Kidney (tissue), 14 donors: ENCODE measurements around the gene CAMLG. TPM values are rescaled to one million over a fixed set of nuclear protein-coding genes. Genes with fewer than 3 reads are reported as not detected.

Source experiments
- DNase-seq, 5 donors: peaks; one replicate each; pipeline ENCODE4 v3.0.0-alpha.2; 2013 to 2020
- FAIRE-seq: peaks from 2 replicates; lab custom pipeline; 2012; peaks lifted over from hg19 to GRCh38; lab: Jason Lieb, UNC
- H3K27ac ChIP-seq, 2 donors: one replicate each; pipeline ENCODE4 v1.7.0; 2013; ENCODE audit warnings: low read depth in 2 of 2, low read length in 2 of 2, inconsistent platforms in 1 of 2
- H3K27me3 ChIP-seq: one replicate; pipeline ENCODE4 v1.7.1; 2013; ENCODE audit warnings: low read length, inconsistent platforms; ENCODE audit not compliant: control insufficient read depth, insufficient read depth
- H3K36me3 ChIP-seq, 3 donors: one replicate each; pipeline versions ENCODE4 v1.7.0 to v1.7.1; 2013; ENCODE audit warnings: low read length in 3 of 3, control low read depth in 1 of 3, inconsistent platforms in 1 of 3; ENCODE audit not compliant: insufficient read depth in 3 of 3, control insufficient read depth in 2 of 3
- H3K4me1 ChIP-seq, 3 donors: one replicate each; pipeline versions ENCODE4 v1.7.0 to v1.7.1; 2013; ENCODE audit warnings: low read length in 3 of 3, inconsistent platforms in 1 of 3, low read depth in 1 of 3; ENCODE audit not compliant: control insufficient read depth in 2 of 3, insufficient read depth in 2 of 3
- H3K4me3 ChIP-seq, 3 donors: one replicate each; pipeline versions ENCODE4 v1.7.0 to v1.8.1; 2013; ENCODE audit warnings: low read length in 3 of 3, control low read depth in 1 of 3, inconsistent platforms in 1 of 3
- H3K9ac ChIP-seq, 3 donors: one replicate each; pipeline versions ENCODE4 v1.7.0 to v1.7.1; 2013; ENCODE audit warnings: low read length in 3 of 3, control low read depth in 1 of 3, inconsistent platforms in 1 of 3
- H3K9me3 ChIP-seq, 3 donors: one replicate each; pipeline versions ENCODE4 v1.7.0 to v1.7.1; 2013; ENCODE audit warnings: low read length in 3 of 3, control low read depth in 1 of 3, inconsistent platforms in 1 of 3; ENCODE audit not compliant: control insufficient read depth in 2 of 3, insufficient read depth in 1 of 3
- intact Hi-C: fragments of 100-400 bp; cut with DNase I; formaldehyde crosslinking; loops from one replicate; pipeline ENCODE4 v1.11.1; 2022
- polyA plus RNA-seq: library from polyadenylated mRNA; stranded (reverse); fragments of 350-450 nt; fragmentation: Illumina TruSeq; extraction: RNeasy Lipid Tissue Mini Kit (QIAGEN cat#74804); gene quantifications from one replicate; pipeline ENCODE4 v1.2.3, GENCODE V29; 2014; ENCODE audit warnings: low read depth, low replicate concordance; ENCODE audit not compliant: insufficient read depth
- total RNA-seq: library from RNA; stranded (reverse); fragmentation: NEBNext Ultra II Directional; extraction: Animal tissue kit (Norgen Biotek cat#: 25700); gene quantifications from one replicate; pipeline ENCODE4 v1.2.1, GENCODE V29; 2021
- TF ChIP-seq, protein P1 (sequence below): IDR thresholded peaks from 3 replicates; pipeline ENCODE4 v1.5.1; 2012; ENCODE audit warnings: mild to moderate bottlenecking, moderate library complexity, borderline replicate concordance; ENCODE audit not compliant: insufficient read depth; ENCODE audit errors: extremely low read depth
- donor health status: control.
- donor health status: control.
- donor health status: control.
- donor health status: control.
- donor health status: control.
- donor health status: DM: yes; HTN: yes; CAD: no.
- donor health status: Normal renal cell carcinoma (clear cell type).

Gene CAMLG
- total and polyA plus RNA-seq, 2 donors from 2014 or later, result 22.9 to 47.0 TPM

- intact Hi-C loops, result no loop called here
- peaks cover 3 to 15% (median 4%) of the 10 kb centered on the region in 3 donors for H3K36me3 ChIP-seq
- H3K27ac ChIP-seq, result no peak overlapping the region
- no peak for DNase-seq
- H3K9ac ChIP-seq, result no peak overlapping the region
- no peaks in the 10 kb centered on the region for H3K4me1 ChIP-seq
- no peak overlapping the region for H3K4me3 ChIP-seq
- TF ChIP-seq, protein P1, sequence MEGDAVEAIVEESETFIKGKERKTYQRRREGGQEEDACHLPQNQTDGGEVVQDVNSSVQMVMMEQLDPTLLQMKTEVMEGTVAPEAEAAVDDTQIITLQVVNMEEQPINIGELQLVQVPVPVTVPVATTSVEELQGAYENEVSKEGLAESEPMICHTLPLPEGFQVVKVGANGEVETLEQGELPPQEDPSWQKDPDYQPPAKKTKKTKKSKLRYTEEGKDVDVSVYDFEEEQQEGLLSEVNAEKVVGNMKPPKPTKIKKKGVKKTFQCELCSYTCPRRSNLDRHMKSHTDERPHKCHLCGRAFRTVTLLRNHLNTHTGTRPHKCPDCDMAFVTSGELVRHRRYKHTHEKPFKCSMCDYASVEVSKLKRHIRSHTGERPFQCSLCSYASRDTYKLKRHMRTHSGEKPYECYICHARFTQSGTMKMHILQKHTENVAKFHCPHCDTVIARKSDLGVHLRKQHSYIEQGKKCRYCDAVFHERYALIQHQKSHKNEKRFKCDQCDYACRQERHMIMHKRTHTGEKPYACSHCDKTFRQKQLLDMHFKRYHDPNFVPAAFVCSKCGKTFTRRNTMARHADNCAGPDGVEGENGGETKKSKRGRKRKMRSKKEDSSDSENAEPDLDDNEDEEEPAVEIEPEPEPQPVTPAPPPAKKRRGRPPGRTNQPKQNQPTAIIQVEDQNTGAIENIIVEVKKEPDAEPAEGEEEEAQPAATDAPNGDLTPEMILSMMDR, result no peak
- no peaks in the 10 kb centered on the region for H3K9me3 ChIP-seq
- H3K27me3 ChIP-seq, result no peaks in the 10 kb centered on the region
- FAIRE-seq, result no peak
Measured at GRCh38 chr5:134724872-134725271, 13.5 kb upstream of the CAMLG start.

- intact Hi-C loops, result no loop called here
- TF ChIP-seq, protein P1, result no peak
Measured at GRCh38 chr5:134732819-134733218, 5.5 kb upstream of the CAMLG start.

DNA sequence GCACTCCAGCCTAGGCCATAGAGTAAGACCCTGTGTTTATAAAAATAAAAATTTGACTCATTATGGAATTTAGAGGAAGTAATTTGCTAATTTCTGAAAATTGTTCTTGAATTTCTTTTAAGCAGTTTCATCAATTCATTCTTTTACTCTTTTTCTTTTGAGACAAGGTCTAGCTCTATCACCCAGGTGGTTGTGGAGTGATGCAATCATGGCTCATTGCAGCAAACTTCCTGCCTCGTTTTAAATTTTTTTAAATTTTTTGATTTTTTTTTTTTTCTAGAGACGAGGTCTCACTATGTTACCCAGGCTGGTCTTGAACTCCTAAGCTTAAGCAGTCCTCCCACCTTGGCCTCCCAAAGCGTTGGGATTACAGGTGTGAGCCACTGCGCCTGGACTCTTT lies 3.1 kb upstream of the CAMLG start:
- Histone ChIP-seq H3K36me3 (no peaks in the 10 kb centered on the region), H3K4me3 (no peak overlapping the region), H3K27me3 (no peaks in the 10 kb centered on the region), H3K27ac (no peak overlapping the region), H3K9ac (no peak overlapping the region), H3K4me1 (peaks cover 0 to 6% (median 4%) of the 10 kb centered on the region in 3 donors), H3K9me3 (no peaks in the 10 kb centered on the region)
- intact Hi-C loops, result no loop called here
- FAIRE-seq (no peak), DNase-seq (no peak)
- TF ChIP-seq, protein P1, result no peak

More at GRCh38 chr5:134732819-134733218, 5.5 kb upstream of the CAMLG start:
- no peak overlapping the region for H3K27ac ChIP-seq
- H3K4me3 ChIP-seq, result no peak overlapping the region
- H3K36me3 ChIP-seq, result no peaks in the 10 kb centered on the region
- no peaks in the 10 kb centered on the region for H3K9me3 ChIP-seq
- DNase-seq (no peak), FAIRE-seq (no peak)
- H3K9ac ChIP-seq, result no peak overlapping the region
- H3K4me1 ChIP-seq, result no peaks in the 10 kb centered on the region
- H3K27me3 ChIP-seq, result no peaks in the 10 kb centered on the region
